HEK293T (cell line): ENCODE results near the gene ANGPTL2.
"Not testable (repeated sequence)": the region's sequence is repeated elsewhere in the genome, so short reads cannot be mapped to it uniquely, and the experiment has no call there.

Source experiments
- CTCF ChIA-PET: fragments of 350-600 bp; formaldehyde crosslinking; extraction: SDS; loops from one replicate; lab custom pipeline; 2021; ENCODE audit warnings: antibody characterized with exemption, inconsistent platforms; lab: Yijun Ruan, JAX
- POLR2A ChIA-PET: fragments of 350-600 bp; formaldehyde crosslinking; extraction: SDS; loops from one replicate; lab custom pipeline; 2020; ENCODE audit warnings: antibody characterized with exemption, inconsistent platforms; lab: Yijun Ruan, JAX
- DNase-seq: peaks from one replicate; pipeline ENCODE4 v3.0.0; 2012; ENCODE audit warnings: mixed read lengths; ENCODE audit errors: extremely low spot score
- ARNT ChIP-seq: fragments of 450-650 bp; IDR thresholded peaks from 2 replicates; pipeline ENCODE4 v1.6.1; 2017; ENCODE audit warnings: mild to moderate bottlenecking
- BHLHE40 ChIP-seq: fragments of 450-650 bp; IDR thresholded peaks from 2 replicates; pipeline ENCODE4 v1.6.1; 2016; ENCODE audit warnings: mild to moderate bottlenecking, moderate library complexity, borderline replicate concordance
- CTBP1 ChIP-seq: fragments of 450-650 bp; IDR thresholded peaks from 2 replicates; pipeline ENCODE4 v1.6.1; 2016; ENCODE audit warnings: borderline replicate concordance
- ELF4 ChIP-seq: fragments of 450-650 bp; IDR thresholded peaks from 2 replicates; pipeline ENCODE4 v1.6.1; 2017; ENCODE audit warnings: antibody characterized with exemption
- FOXA1 ChIP-seq: fragments of 450-650 bp; IDR thresholded peaks from 2 replicates; pipeline ENCODE4 v1.6.1; 2016; ENCODE audit warnings: mild to moderate bottlenecking
- FOXK2 ChIP-seq: fragments of 450-650 bp; IDR thresholded peaks from 2 replicates; pipeline ENCODE4 v1.6.1; 2016; ENCODE audit warnings: mild to moderate bottlenecking
- FOXM1 ChIP-seq: fragments of 450-650 bp; IDR thresholded peaks from 2 replicates; pipeline ENCODE4 v1.6.1; 2017; ENCODE audit warnings: mild to moderate bottlenecking, borderline replicate concordance
- HDGF ChIP-seq: fragments of 450-650 bp; IDR thresholded peaks from 2 replicates; pipeline ENCODE4 v1.6.1; 2017; ENCODE audit warnings: antibody characterized with exemption, borderline replicate concordance
- L3MBTL2 ChIP-seq: fragments of 450-650 bp; conservative IDR thresholded peaks from 2 replicates; pipeline ENCODE4 v1.6.1; 2016; ENCODE audit warnings: mild to moderate bottlenecking
- LEF1 ChIP-seq: fragments of 450-650 bp; IDR thresholded peaks from 2 replicates; pipeline ENCODE4 v1.6.1; 2017; ENCODE audit warnings: mild to moderate bottlenecking, borderline replicate concordance
- NFRKB ChIP-seq: fragments of 450-650 bp; IDR thresholded peaks from 2 replicates; pipeline ENCODE4 v1.6.1; 2016; ENCODE audit warnings: mild to moderate bottlenecking, moderate library complexity
- SP1 ChIP-seq: fragments of 450-650 bp; IDR thresholded peaks from 2 replicates; pipeline ENCODE4 v1.6.1; 2017
- SUZ12 ChIP-seq: fragments of 450-650 bp; IDR thresholded peaks from 2 replicates; pipeline ENCODE4 v1.6.1; 2016; ENCODE audit warnings: mild to moderate bottlenecking
- TARDBP ChIP-seq: fragments of 450-650 bp; IDR thresholded peaks from 2 replicates; pipeline ENCODE4 v1.6.1; 2016
- ZNF384 ChIP-seq: fragments of 450-650 bp; IDR thresholded peaks from 2 replicates; pipeline ENCODE4 v1.6.1; 2016
- TF ChIP-seq, protein P1 (sequence below): fragments of 450-650 bp; IDR thresholded peaks from 2 replicates; pipeline ENCODE4 v1.6.1; 2016

The ANGPTL2 gene

DNA sequence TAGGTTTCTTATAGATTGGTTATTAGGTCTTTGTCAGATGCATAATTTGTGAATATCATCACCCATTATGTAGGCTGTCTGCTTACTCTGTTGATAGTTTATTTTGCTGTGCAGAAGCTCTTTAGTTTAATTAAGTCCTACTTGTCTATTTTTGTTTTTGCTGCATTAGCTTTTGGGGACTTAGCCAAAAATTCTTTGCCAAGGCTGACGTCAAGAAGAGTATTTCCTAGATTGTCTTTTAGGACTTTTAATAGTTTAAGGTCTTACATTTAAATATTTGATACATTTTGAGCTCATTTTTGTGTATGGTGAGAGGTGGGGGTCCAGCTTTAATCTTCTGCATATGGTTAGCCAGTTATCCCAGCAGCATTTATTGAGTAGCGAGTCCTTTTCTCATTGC, 24.8 kb upstream of the ANGPTL2 start:
- CTCF ChIA-PET = no interaction called here
- TF ChIP-seq L3MBTL2 (no peak), ELF4 (no peak)
- POLR2A ChIA-PET = no interaction called here
- DNase-seq = no peak

DNA sequence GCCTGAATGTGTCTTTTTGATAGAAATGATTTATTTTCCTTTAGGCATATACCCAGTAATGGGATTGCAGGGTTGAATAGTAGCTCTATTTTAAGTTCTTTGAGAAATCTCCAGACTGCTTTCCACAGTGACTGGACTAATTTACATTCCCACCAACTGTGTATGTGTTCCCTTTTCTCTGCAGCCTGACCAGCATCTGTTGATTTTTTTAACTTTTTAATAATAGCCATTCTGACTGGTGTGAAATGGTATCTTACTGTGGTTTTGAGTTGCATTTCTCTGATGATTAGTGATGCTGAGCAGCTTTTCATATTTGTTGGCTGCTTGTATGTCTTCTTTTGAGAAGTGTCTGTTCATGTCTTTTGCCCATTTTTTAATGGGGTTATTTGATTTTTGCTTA, 24.4 kb upstream of the ANGPTL2 start:
- CTCF ChIA-PET, DNase-seq, POLR2A ChIA-PET: not testable (repeated sequence)

DNA sequence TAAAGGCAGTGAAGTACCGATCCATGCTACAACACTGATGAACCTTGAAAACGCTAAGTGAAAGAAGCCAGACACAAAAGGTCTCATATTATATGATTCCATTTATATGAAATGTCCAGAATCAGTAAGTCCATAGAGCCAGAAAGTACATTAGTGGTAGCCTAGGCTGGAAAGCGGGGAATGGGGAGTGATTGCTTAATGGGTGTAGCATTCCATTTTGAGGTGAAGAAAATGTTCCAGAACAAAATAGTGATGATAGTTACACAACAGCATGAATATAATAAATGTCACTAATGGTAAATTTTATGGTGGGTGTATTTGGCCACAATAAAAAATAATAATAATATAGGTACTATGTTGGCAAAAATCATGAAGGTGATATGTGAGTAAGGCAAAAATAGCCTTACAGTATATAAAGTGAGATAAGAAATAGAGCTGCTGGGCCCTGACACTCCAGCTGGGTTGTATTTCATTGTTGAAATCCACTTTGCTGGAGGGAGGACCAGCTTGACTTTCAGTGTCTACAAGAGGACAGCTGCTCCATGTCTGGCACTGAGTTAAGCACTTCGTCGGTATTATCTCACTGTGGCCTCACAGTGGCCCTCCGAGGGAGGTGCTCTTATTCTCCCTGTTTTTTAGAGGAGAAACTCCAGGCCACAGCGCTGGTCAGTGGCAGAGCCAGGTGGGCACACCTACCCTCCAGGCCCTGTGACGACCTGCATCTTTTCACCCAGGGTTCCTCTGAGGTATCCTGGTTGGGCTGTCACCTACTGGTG, 22.4 kb upstream of the ANGPTL2 start:
- ChIA-PET POLR2A (no interaction called here), CTCF (no interaction called here)
- TF ChIP-seq BHLHE40 (no peak), SP1 (no peak), L3MBTL2 (no peak), FOXK2 (no peak), SUZ12 (no peak), CTBP1 (no peak), TARDBP (no peak), ZNF384 (no peak)
- TF ChIP-seq, protein P1, sequence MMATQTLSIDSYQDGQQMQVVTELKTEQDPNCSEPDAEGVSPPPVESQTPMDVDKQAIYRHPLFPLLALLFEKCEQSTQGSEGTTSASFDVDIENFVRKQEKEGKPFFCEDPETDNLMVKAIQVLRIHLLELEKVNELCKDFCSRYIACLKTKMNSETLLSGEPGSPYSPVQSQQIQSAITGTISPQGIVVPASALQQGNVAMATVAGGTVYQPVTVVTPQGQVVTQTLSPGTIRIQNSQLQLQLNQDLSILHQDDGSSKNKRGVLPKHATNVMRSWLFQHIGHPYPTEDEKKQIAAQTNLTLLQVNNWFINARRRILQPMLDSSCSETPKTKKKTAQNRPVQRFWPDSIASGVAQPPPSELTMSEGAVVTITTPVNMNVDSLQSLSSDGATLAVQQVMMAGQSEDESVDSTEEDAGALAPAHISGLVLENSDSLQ = no peak
- no peak for DNase-seq

DNA sequence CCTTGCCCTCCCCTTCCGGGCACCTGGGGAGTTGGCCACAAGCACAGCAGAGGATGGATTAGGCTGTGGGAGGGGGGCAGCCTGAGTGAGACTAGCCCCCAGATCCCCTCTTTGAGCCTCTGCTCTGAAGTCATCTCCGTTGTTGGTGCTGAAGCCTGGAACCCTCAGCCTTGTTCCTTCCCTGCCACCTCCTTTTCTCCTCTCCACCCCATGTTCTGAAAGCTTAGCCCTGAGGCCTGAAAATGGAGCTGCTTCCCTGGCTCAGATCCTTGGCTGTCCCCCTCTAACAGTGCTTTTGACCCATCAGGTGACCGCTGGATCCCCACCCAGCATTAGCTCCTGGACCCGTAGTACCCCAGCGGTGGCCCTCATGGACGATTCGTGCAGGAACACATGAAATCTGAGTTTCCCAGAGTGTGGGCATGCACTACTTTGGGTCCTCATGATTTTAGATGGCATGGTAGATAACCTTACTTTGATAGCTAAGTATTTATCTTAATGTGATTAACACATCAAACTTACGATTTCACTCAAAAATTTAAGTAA, 21.6 kb upstream of the ANGPTL2 start:
- POLR2A ChIA-PET = no interaction called here
- TF ChIP-seq, protein P1 = no peak
- TF ChIP-seq FOXA1 = no peak
- no peak for TF ChIP-seq SUZ12
- TF ChIP-seq HDGF = no peak
- no peak for TF ChIP-seq BHLHE40
- TF ChIP-seq ELF4 = no peak
- CTCF ChIA-PET = no interaction called here
- DNase-seq = no peak

DNA sequence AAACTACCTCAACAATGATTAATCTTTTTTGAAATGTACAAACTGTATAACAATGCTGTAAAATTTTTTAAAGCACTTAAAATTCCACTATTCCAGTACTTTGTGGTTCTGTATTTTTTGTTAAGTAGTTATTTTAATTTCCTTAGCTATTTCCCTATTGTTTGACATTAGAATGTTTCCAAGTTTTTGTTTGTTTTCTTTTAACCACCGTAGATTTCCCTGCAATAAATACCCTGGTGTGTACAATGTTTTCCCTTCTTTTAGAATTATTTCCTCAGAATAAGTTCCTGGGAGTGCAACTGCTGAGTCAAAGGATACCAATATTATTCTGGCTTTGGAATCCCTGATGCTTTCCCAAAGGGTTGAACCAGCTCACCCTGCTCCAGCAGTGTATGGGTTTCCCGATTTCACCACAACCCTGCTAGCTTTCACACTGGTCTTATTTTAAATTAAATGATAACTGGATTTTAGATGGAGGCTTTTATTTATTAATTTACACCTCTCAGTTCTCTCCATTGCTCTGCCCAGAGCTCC, 20.6 kb upstream of the ANGPTL2 start:
- CTCF ChIA-PET = no interaction called here
- DNase-seq = no peak
- no peak for TF ChIP-seq TARDBP
- no peak for TF ChIP-seq HDGF
- no peak for TF ChIP-seq ZNF384
- TF ChIP-seq SP1 = no peak
- TF ChIP-seq NFRKB = no peak
- TF ChIP-seq FOXK2 = no peak
- no peak for TF ChIP-seq SUZ12
- TF ChIP-seq L3MBTL2 = no peak
- TF ChIP-seq ELF4 = no peak
- POLR2A ChIA-PET = no interaction called here

DNA sequence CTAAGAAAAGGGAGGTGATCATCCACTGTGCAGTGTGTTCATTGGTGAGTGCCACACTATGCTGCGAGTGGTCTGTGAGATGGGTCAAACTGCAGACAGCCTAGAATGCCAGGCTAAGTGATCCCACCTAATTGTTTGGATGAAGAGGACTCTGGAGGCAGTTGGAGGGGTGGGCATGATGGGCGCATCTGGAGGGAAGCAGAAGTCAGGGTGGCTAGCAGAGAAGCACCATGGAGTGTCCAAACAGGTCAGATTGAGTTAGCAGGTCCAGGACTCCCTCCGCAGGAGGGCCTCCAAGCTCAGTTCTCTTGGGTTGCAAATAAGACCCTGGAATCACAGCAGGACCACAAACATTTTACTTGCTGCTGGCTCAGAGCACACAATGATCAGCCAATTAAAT, 19.9 kb upstream of the ANGPTL2 start:
- POLR2A ChIA-PET = no interaction called here
- CTCF ChIA-PET = no interaction called here
- DNase-seq = no peak
- TF ChIP-seq LEF1 (no peak), BHLHE40 (no peak), L3MBTL2 (no peak), FOXA1 (no peak), SUZ12 (no peak), CTBP1 (no peak), FOXM1 (no peak), HDGF (no peak), FOXK2 (no peak), TARDBP (no peak), ARNT (no peak), SP1 (no peak), ZNF384 (no peak), ELF4 (no peak), NFRKB (no peak)
- TF ChIP-seq, protein P1 = no peak

DNA sequence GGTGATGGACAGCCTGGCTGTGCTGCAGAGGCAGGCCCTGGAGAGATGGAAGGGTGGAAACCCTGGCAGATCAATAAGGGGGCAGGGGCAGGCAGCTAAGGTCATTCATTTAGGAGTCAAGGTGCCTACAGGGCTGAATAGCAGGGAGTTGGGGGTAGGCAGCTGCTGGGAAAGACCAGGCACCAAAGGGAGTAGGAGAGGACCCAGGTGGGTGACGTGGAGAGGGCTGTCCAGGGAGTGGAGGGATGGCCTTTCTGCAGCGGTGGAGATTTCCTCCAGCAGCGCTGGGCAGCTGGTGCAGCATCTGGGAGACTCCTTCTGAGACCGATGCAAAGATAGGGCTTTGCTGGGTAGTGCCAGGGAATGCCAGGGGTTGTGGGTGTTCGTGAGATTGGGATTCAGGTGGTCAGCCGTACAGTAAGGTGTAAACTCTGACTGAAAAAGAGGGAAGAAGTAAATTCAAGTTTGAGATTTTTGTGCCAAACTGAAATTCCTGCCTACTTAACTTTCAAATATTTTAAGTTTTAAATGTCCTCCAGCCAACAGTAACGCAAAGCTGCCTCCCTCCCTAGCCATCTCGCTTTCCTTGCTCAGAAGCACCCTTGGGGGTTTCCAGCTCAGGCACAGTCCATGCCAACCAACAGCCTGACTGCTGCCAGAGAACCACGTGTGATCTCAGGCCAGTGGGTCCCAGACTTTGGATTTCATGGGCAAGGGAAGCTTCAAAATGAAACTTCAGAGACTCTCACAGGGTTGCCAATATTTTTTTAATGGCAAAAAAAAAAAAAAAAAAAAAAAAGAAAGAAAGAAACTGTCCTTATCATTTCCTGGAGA, 18.6 kb upstream of the ANGPTL2 start:
- ChIA-PET CTCF (interaction anchor here (1.0 kb wide), 1 partner anchor 9 kb away, joined by 3 read pairs; no protein-coding TSS in a partner anchor), POLR2A (no interaction called here)
- DNase-seq = no peak
- no peak for TF ChIP-seq FOXM1
- no peak for TF ChIP-seq LEF1
- no peak for TF ChIP-seq L3MBTL2
- no peak for TF ChIP-seq BHLHE40
- TF ChIP-seq FOXK2 = no peak
- TF ChIP-seq SUZ12 = no peak
- no peak for TF ChIP-seq ARNT
- no peak for TF ChIP-seq TARDBP
- TF ChIP-seq ELF4 = no peak
- TF ChIP-seq, protein P1 = no peak
- no peak for TF ChIP-seq CTBP1
- no peak for TF ChIP-seq HDGF
- no peak for TF ChIP-seq ZNF384
- no peak for TF ChIP-seq SP1
- no peak for TF ChIP-seq FOXA1
- TF ChIP-seq NFRKB = no peak
